Epithelial cell of proximal tubule (primary cell): ENCODE results near the gene SCN5A. TPM values are rescaled to one million over a fixed set of nuclear protein-coding genes. Genes with fewer than 3 reads are reported as not detected.
A peak's percentile ranks its signal among the peaks of the same experiment; 100 is the strongest.

Experiments used
- DNase-seq: peaks from one replicate; pipeline ENCODE4 v3.0.0-alpha.2; 2011; ENCODE audit warnings: low read depth
- H3K4me3 ChIP-seq: 2 replicates; pipeline ENCODE4 v1.5.1; 2011; ENCODE audit warnings: low read depth, mild to moderate bottlenecking, low read length
- total RNA-seq: library from RNA; depleted of rRNA; stranded (reverse); fragments of >200 nt; gene quantifications from 2 replicates; pipeline ENCODE4 v1.2.3, GENCODE V29; 2015
- TF ChIP-seq, protein P1 (sequence below): conservative IDR thresholded peaks from 2 replicates; pipeline ENCODE4 v1.5.1; 2012; ENCODE audit warnings: low read depth, mild to moderate bottlenecking, low read length

Gene SCN5A
- total RNA-seq, 1 donor from 2014 or later: 1.3 TPM

GRCh38 chr3:38562467-38562925, 87.0 kb downstream of the SCN5A start:
- H3K4me3 ChIP-seq: no peak overlapping the region
- no peak for DNase-seq
- TF ChIP-seq, protein P1, sequence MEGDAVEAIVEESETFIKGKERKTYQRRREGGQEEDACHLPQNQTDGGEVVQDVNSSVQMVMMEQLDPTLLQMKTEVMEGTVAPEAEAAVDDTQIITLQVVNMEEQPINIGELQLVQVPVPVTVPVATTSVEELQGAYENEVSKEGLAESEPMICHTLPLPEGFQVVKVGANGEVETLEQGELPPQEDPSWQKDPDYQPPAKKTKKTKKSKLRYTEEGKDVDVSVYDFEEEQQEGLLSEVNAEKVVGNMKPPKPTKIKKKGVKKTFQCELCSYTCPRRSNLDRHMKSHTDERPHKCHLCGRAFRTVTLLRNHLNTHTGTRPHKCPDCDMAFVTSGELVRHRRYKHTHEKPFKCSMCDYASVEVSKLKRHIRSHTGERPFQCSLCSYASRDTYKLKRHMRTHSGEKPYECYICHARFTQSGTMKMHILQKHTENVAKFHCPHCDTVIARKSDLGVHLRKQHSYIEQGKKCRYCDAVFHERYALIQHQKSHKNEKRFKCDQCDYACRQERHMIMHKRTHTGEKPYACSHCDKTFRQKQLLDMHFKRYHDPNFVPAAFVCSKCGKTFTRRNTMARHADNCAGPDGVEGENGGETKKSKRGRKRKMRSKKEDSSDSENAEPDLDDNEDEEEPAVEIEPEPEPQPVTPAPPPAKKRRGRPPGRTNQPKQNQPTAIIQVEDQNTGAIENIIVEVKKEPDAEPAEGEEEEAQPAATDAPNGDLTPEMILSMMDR: no peak

GRCh38 chr3:38561746-38562466, 87.6 kb downstream of the SCN5A start:
- DNase-seq: no peak
- no peak overlapping the region for H3K4me3 ChIP-seq
- TF ChIP-seq, protein P1: no peak

DNA sequence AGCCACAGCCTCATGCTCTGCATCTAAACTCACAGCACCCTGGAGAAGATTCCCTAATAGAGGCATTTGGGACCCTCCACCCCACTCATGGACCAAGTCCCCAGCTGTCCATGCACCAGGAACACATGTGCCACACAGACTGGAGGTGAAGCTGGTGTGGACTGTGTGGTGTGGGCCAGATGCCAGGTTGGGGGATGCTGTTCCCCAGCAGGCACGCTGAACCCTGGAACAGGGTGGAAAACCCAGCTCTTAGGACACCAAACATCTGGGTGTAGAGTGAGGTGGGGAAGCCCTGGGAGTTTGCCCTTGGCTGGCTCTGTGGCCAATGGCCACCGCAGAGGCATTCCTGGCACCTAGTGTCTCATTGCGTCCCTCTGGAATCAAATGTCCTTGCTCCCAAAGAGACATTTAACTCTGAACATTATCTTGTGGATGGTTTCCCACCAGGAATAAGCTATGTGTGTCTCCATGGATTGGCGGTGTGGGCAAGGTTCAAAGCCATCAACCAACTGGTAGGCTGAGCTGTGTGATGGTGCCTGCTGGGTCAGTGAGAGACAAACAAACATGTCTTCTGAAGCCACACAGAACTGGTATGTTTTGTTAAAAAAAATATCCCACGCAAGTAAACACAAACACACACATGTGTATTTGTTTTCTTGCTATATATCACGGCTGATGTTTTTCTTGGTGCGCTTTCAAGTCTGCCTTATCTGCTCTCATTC, 88.3 kb downstream of the SCN5A start:
- DNase-seq: no peak
- H3K4me3 ChIP-seq: no peak overlapping the region
- TF ChIP-seq, protein P1: no peak

DNA sequence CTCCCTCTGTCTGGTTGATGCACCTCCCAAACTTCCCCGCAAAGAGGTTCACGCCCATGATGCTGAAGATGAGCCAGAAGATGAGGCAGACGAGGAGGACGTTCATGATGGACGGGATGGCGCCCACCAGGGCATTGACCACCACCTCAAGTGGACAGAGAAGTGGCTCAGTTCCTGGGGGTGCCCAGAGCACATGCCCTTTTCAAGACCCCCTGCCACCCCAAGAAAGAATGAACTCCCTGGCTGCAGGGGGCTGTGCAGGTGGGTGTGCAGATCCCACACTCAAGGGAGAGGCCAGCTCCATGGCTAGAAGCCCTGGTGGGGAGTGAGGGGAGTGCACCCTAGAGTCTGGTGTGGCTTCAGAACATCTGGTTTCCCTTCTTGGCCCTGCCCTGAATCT, 89.2 kb downstream of the SCN5A start:
- no peak overlapping the region for H3K4me3 ChIP-seq
- TF ChIP-seq, protein P1: peak; percentile 4
- DNase-seq: no peak

DNA sequence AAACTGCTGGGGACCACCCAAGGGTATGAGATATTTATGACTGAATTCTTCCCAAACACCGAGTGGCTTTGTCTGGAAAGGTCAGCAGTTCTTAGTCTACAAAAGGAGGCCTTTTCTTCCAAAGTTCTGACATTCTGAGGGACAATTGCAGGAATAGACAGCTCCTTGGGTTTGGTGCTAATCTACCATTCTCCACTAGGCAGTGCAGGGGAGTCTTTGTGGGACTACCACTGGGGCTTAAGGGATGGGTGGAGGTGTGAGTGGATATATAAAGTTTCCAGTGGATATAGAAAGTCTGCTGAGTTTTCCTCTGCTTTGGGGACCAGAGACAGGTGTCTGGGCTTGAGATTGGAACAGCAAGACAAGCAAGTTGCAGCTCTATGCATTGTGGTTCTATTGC, 90.6 kb downstream of the SCN5A start:
- TF ChIP-seq, protein P1: no peak
- DNase-seq: no peak
- H3K4me3 ChIP-seq: no peak overlapping the region

GRCh38 chr3:38556640-38557358, 92.7 kb downstream of the SCN5A start:
- TF ChIP-seq, protein P1: no peak
- H3K4me3 ChIP-seq: no peak overlapping the region
- no peak for DNase-seq
